WI38 (cell line): ENCODE measurements around the gene SLC11A2.
"Not testable (repeated sequence)": the region's sequence is repeated elsewhere in the genome, so short reads cannot be mapped to it uniquely, and the experiment has no call there.

Experiments used
- H3K4me3 ChIP-seq: 2 replicates; pipeline ENCODE4 v1.5.1; 2011; ENCODE audit warnings: low read depth, mild to moderate bottlenecking, control low read depth, low read length
- TF ChIP-seq, protein P1 (sequence below): IDR thresholded peaks from 2 replicates; pipeline ENCODE4 v1.5.1; 2012; ENCODE audit warnings: low read depth, mild to moderate bottlenecking, control low read depth, low read length

The SLC11A2 gene

DNA sequence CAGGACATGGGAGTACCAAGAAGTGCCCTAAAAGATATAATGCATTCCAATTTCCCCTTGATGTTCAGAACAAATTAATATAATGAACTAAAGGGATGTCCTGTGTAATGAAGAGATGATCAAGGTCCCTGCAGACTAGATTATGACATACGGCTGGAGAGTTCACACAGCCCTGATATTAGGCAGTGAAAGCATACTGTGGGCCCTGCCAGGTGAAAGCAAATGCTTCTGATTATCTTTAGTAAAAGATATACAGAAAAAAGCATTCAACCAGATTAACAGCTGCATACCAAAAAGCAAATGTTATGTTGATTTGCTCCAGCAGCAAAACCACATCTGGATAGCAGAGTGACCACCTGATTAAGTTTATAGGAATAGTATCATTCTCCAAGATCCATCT, 61.8 kb downstream of the SLC11A2 start:
- TF ChIP-seq, protein P1, sequence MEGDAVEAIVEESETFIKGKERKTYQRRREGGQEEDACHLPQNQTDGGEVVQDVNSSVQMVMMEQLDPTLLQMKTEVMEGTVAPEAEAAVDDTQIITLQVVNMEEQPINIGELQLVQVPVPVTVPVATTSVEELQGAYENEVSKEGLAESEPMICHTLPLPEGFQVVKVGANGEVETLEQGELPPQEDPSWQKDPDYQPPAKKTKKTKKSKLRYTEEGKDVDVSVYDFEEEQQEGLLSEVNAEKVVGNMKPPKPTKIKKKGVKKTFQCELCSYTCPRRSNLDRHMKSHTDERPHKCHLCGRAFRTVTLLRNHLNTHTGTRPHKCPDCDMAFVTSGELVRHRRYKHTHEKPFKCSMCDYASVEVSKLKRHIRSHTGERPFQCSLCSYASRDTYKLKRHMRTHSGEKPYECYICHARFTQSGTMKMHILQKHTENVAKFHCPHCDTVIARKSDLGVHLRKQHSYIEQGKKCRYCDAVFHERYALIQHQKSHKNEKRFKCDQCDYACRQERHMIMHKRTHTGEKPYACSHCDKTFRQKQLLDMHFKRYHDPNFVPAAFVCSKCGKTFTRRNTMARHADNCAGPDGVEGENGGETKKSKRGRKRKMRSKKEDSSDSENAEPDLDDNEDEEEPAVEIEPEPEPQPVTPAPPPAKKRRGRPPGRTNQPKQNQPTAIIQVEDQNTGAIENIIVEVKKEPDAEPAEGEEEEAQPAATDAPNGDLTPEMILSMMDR = no peak
- H3K4me3 ChIP-seq = no peak overlapping the region

DNA sequence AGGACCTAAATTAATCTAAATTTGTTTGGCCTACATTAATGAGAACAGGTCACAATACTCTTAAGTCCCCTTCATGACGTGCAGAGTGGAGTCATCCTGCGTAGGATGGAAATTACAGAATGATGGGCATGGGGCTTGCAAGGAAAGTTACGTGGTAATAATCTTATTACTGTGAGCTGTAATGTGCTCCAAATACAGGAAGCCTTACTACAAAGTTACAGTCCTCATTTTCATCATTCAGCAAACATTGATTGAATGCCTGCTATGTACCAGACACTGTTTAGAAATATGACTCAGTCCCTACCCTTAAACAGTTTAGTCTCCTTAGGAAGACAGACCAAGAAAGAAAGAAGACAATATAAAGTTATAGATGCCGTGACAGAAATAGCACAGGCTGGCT, 64.5 kb downstream of the SLC11A2 start:
- no peak overlapping the region for H3K4me3 ChIP-seq
- TF ChIP-seq, protein P1 = no peak

DNA sequence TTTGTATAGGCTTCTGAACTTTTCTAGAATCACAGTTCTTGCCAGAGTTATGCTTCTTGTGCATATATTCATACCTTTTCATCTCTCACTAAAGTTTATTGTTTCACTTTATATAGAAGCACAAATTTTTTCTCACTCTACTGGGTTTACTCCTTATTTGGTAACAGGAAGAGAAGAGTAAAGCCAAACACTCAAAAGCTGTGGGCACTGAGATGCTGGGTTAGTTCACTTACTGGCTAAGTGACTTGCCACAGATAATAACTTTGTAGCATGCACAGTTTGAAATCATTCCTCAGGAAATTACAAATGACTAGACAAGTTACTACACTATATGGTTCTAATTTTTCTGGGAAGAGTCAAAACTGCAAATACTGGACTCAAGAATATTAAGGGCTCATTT, 66.1 kb downstream of the SLC11A2 start:
- TF ChIP-seq, protein P1 = no peak
- H3K4me3 ChIP-seq = no peak overlapping the region

DNA sequence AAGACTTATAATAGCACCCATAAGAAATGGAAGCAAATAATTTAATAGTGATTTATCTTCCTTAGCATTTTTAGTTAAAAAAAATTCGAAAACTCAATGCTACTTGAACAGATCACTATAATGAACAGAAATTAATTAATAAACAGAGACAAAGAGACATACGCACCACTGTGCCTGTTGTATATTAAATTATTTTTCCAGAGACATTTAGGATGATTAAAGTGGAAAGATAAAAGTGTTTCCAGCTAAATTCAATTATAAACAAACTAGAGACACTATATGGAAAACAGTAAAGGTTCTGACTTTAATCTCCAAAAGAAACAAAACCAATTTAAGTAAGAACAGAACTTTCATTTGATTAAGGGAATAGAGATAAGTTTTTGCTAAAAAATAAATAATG, 70.5 kb downstream of the SLC11A2 start:
- TF ChIP-seq, protein P1 = no peak
- no peak overlapping the region for H3K4me3 ChIP-seq

DNA sequence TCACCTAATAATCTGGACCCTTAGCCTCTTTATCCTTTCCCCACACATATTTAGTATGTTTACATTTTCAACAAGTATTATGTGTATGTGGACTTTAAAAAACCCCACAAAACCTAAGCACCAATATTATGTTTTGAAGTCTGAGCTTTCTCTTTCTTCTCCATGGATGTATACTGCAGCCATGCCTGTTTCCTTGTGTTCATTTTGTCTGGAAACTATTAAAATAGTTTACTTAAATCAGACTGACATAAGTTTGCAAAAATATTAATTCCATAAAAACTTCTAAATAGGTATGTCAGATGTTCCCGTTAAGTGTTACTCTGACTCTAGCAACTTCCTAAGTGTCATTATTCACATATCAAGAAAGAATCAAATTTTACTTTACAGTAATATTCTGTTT, 70.9 kb downstream of the SLC11A2 start:
- TF ChIP-seq, protein P1 = no peak
- H3K4me3 ChIP-seq = no peak overlapping the region

DNA sequence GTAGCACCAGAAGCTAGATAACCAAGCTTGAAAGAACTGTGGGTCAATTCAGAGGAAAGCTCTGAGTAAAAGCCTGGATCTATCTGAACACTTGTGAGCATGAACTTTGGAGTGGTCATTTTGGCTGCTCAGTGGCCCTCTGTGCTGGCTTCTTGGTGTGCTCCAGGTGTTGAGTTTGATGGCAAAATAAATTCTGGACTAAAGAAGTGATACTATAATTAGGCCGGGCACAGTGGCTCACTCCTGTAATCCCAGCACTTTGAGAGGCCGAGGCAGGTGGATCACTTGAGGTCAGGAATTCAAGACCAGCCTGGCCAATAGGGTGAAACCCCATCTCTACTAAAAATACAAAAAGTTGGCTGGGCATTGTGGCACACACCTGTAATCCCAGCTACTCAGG, 71.4 kb downstream of the SLC11A2 start:
- not testable (repeated sequence) for H3K4me3 ChIP-seq

DNA sequence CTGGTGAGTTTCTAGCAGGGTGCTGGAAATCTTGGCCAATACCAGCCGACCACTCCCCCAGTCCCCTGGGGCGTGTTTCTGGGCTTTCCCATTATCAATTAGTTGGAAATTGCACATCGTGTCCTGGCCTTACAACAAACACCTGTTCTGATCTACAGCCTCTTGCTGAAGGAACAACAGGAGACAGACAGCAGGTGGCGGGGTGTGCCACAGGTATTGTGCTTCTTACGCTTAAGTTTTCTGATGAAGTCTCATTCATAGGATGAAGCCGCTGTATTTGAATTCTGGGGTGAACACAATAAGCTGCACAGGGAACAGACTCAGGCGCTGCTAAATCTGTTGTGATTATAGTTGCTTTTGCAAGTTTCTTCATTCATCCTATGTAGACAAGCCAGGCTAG, 73.1 kb downstream of the SLC11A2 start:
- TF ChIP-seq, protein P1 = no peak
- H3K4me3 ChIP-seq = no peak overlapping the region

DNA sequence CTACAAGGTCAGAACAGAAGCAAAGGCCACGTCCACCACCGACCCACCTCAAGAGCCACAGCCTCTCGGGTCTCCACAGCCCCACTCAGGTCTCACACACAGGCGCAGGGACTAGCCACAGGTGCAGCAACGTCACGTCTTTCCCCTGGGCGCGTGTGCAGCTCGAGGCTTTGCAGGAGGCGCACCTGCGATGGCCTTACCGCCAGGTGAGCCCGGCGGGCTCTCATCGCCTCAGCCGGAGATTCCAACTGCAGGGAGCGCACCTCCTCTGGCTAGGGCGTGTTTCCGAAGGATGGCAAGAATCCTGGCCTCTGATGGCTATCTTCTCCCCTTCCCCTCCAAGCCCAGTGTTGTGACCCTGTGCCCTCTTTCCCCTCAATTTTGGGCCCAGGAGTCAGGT, 73.7 kb downstream of the SLC11A2 start, which contains the start of gene HIGD1C:
TSS of gene HIGD1C (plus strand) at position 35 of the 400 bp plus-strand sequence. CDS start 1,455 bp downstream, outside the sequence.
- no peak within 1 kb of the TSS for H3K4me3 ChIP-seq
- TF ChIP-seq, protein P1 = no peak
